ENCODE data around the gene TRAF2. TPM values are rescaled to one million over a fixed set of nuclear protein-coding genes. Genes with fewer than 3 reads are reported as not detected.

TRAF2 gene, protein sequence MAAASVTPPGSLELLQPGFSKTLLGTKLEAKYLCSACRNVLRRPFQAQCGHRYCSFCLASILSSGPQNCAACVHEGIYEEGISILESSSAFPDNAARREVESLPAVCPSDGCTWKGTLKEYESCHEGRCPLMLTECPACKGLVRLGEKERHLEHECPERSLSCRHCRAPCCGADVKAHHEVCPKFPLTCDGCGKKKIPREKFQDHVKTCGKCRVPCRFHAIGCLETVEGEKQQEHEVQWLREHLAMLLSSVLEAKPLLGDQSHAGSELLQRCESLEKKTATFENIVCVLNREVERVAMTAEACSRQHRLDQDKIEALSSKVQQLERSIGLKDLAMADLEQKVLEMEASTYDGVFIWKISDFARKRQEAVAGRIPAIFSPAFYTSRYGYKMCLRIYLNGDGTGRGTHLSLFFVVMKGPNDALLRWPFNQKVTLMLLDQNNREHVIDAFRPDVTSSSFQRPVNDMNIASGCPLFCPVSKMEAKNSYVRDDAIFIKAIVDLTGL
- 37.2 to 59.4 TPM (median 50.2 TPM) in 5 replicates for total RNA-seq (2022; extraction: Qiagen RNA extraction)

GRCh38 chr9:136885950-136886578 lies at the start of gene TRAF2:
Gene TRAF2 (plus strand): TSS chr9:136886516. CDS start chr9:136898741, 12,225 bp downstream.

DNA sequence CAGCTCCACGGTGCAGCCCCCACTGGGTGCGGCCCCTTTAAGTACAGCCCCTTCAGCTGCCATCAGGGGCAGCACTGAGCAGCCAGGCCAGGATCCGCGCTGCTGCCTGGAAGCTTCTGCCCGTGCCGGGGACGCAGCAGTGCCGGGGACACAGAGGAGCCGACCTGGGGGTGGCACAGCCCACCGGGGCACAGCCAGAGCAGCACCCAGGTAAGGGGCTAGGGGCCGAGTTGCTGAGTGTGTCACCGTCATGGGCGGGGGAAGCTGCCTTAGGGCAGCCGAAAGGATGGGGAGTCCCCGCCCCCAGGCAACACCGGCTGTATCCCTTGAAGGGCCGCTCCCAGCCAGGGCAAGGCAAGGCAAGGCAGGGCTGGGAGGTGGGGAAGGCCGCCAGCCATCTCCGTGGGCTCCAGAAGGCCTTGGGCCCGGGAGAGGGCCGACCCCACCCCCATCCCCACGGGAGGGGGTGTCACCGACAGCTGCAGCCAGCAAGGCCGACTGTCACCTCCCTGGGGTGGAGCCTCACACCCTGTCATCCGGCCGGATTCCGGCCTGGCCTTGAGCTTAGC lies 43.9 kb upstream of the TRAF2 start, which contains the start of gene AJM1:
Gene AJM1 (plus strand): TSS at position 99 of the 569 bp plus-strand sequence. CDS start 1,937 bp downstream, outside the sequence.

DNA sequence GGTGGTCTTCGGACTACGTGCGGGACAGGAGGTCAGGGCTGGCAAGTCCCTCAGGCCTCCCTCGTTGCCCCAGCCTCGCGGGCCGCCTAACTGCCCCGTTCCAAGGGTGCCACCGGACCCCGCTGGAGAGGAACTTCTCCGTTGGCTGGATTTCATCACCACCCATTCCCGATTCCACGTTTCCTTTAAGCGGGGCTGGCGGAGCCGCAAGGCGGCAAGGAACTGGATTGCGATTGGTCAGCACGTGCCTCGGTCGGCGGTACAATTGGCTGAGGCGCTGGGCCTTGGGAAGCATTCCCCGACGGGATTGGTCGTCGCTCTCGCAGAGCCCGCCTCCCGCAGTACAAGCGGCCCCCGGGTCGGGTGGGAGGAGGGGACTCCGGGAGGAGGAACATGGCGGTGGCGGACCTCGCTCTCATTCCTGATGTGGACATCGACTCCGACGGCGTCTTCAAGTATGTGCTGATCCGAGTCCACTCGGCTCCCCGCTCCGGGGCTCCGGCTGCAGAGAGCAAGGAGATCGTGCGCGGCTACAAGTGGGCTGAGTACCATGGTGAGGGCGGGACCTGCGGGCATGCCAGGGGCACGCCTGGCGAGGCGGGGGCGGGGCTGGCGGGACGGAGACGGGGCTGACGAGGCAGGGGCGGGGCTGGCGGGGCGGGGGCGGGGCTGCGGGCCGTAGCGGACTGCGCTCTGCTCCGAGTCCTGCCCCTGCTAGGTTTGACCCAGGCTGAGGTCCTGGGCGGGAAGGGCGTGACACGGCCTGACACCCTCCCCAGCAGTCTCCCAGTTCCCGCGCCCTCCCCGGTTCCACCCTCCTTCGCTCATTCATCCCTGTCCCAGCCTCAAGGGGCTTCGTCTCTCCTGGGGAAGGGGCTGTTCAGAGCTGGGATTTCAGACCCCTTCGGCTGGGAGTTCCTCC lies 37.0 kb upstream of the TRAF2 start, which contains the start of gene PHPT1:
Gene PHPT1 (plus strand): TSS at position 372 of the 922 bp plus-strand sequence. CDS start 22 bp downstream, at position 394.

GRCh38 chr9:136851941-136852663 lies 34.2 kb upstream of the TRAF2 start, which contains the start of gene MAMDC4:
Gene MAMDC4 (plus strand): TSS chr9:136852346. CDS start chr9:136852417, 71 bp downstream.

GRCh38 chr9:136944519-136945332 lies 58.4 kb downstream of the TRAF2 start, which contains the start of the genes C8G and FBXW5:
Gene C8G (plus strand): TSS chr9:136945243. CDS start chr9:136945321, 78 bp downstream.
Gene FBXW5 (minus strand): TSS chr9:136944738. CDS start chr9:136944083, 655 bp downstream.

DNA sequence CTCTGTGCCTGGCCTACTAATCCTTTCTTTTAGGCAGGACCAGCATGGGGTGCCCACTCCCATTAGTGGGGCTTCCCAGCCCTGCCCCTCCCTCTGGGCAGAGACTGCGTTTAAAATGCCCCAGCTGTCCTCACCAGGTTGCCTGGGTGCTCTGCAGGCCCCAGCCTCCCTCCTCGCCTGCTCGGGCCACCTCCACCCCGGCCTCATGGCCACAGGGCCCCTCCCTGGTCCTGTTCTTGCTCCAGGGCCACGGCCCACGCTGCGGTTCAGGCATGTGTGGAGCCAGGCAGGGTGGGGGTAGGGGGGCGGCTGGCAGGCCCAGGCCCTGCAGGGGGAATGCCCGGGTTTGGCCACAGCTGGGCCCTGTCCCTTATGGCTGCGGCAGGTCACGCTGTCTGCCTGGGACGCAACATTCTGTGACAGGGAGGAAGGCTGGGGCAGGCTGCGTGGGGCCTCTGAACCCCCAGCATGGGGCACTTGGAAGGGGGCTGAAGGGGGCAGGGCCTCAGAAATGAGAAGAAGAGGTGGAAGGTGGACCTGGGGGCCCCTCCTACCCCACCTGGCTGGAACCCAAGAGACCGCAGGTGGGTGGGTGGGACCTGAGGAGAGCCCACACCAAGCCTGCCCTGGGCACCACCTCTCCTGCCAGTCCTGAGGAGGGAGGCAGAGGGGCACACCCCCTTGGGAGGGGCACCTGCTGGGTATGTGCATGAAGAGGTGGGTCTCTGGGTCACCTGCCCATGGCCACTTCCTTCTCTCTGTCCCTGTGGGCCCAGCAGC lies 65.4 kb downstream of the TRAF2 start, which contains the start of gene LCN12:
Gene LCN12 (plus strand): TSS at position 733 of the 780 bp plus-strand sequence. CDS start 55 bp downstream, outside the sequence.

Other genes with a start within 250 kb of the TRAF2 start
- gene EGFL7, start 223.6 kb upstream of the TRAF2 start, total RNA-seq (2022; extraction: Qiagen RNA extraction), result 38.6 to 58.2 TPM (median 57.2 TPM) in 5 replicates
- 71.0 to 109 TPM (median 106 TPM) in 5 replicates for gene AGPAT2, start 199.1 kb upstream of the TRAF2 start, total RNA-seq (2022; extraction: Qiagen RNA extraction)
- 6.1 to 9.8 TPM (median 9.3 TPM) in 5 replicates for gene DIPK1B, start 173.9 kb upstream of the TRAF2 start, total RNA-seq (2022; extraction: Qiagen RNA extraction)
- 0.03 to 0.14 TPM in 2 of 5 replicates, not detected in the others for gene LCN10, start 143.6 kb upstream of the TRAF2 start, total RNA-seq (2022; extraction: Qiagen RNA extraction)
- not detected in 5 replicates for gene LCN6, start 138.0 kb upstream of the TRAF2 start, total RNA-seq (2022; extraction: Qiagen RNA extraction)
- not detected in 5 replicates for gene LCN8, start 128.3 kb upstream of the TRAF2 start, total RNA-seq (2022; extraction: Qiagen RNA extraction)
- 0.05 to 0.09 TPM (median 0.09 TPM) in 3 of 5 replicates, not detected in the others for gene LCN15, start 122.0 kb upstream of the TRAF2 start, total RNA-seq (2022; extraction: Qiagen RNA extraction)
- 64.4 to 82.3 TPM (median 79.7 TPM) in 5 replicates for gene TMEM141, start 95.2 kb upstream of the TRAF2 start, total RNA-seq (2022; extraction: Qiagen RNA extraction)
- 0.19 to 0.38 TPM (median 0.28 TPM) in 5 replicates for gene CCDC183, start 90.2 kb upstream of the TRAF2 start, total RNA-seq (2022; extraction: Qiagen RNA extraction)
- gene RABL6, start 78.6 kb upstream of the TRAF2 start, total RNA-seq (2022; extraction: Qiagen RNA extraction), result 63.0 to 83.9 TPM (median 80.3 TPM) in 5 replicates
- 3.7 to 4.5 TPM (median 4.1 TPM) in 5 replicates for gene AJM1, start 44.0 kb upstream of the TRAF2 start, total RNA-seq (2022; extraction: Qiagen RNA extraction)
- gene PHPT1, start 37.1 kb upstream of the TRAF2 start, total RNA-seq (2022; extraction: Qiagen RNA extraction), result 250 to 343 TPM (median 299 TPM) in 5 replicates
- 1.5 to 4.6 TPM (median 3.8 TPM) in 5 replicates for gene MAMDC4, start 34.2 kb upstream of the TRAF2 start, total RNA-seq (2022; extraction: Qiagen RNA extraction)
- gene EDF1, start 20.2 kb upstream of the TRAF2 start, total RNA-seq (2022; extraction: Qiagen RNA extraction), result 415 to 505 TPM (median 466 TPM) in 5 replicates
- gene FBXW5, start 58.2 kb downstream of the TRAF2 start, total RNA-seq (2022; extraction: Qiagen RNA extraction), result 65.5 to 105 TPM (median 98.0 TPM) in 5 replicates
- gene C8G, start 58.7 kb downstream of the TRAF2 start, total RNA-seq (2022; extraction: Qiagen RNA extraction), result 0.87 to 1.4 TPM (median 1.3 TPM) in 5 replicates
- gene LCN12, start 65.8 kb downstream of the TRAF2 start, total RNA-seq (2022; extraction: Qiagen RNA extraction), result 0.58 to 2.4 TPM (median 1.5 TPM) in 5 replicates
- 0.47 to 1.4 TPM (median 0.62 TPM) in 5 replicates for gene PTGDS, start 91.0 kb downstream of the TRAF2 start, total RNA-seq (2022; extraction: Qiagen RNA extraction)
- gene LCNL1, start 96.5 kb downstream of the TRAF2 start, total RNA-seq (2022; extraction: Qiagen RNA extraction), result 0.07 to 0.24 TPM (median 0.18 TPM) in 5 replicates
- gene PAXX, start 105.9 kb downstream of the TRAF2 start, total RNA-seq (2022; extraction: Qiagen RNA extraction), result 42.6 to 85.1 TPM (median 74.1 TPM) in 5 replicates
- 3.2 to 7.2 TPM (median 5.6 TPM) in 5 replicates for gene CLIC3, start 110.1 kb downstream of the TRAF2 start, total RNA-seq (2022; extraction: Qiagen RNA extraction)
- 19.1 to 28.9 TPM (median 24.6 TPM) in 5 replicates for gene ABCA2, start 141.7 kb downstream of the TRAF2 start, total RNA-seq (2022; extraction: Qiagen RNA extraction)
- 0.06 to 0.07 TPM (median 0.06 TPM) in 4 of 5 replicates, not detected in the other for gene FUT7, start 145.6 kb downstream of the TRAF2 start, total RNA-seq (2022; extraction: Qiagen RNA extraction)
- gene NPDC1, start 159.7 kb downstream of the TRAF2 start, total RNA-seq (2022; extraction: Qiagen RNA extraction), result 37.5 to 92.6 TPM (median 80.3 TPM) in 5 replicates
- gene ENTPD2, start 167.5 kb downstream of the TRAF2 start, total RNA-seq (2022; extraction: Qiagen RNA extraction), result 2.9 to 6.2 TPM (median 5.7 TPM) in 5 replicates
- gene SAPCD2, start 184.0 kb downstream of the TRAF2 start, total RNA-seq (2022; extraction: Qiagen RNA extraction), result 14.8 to 26.1 TPM (median 23.7 TPM) in 5 replicates
- 8.9 to 14.8 TPM (median 10.9 TPM) in 5 replicates for gene UAP1L1, start 191.0 kb downstream of the TRAF2 start, total RNA-seq (2022; extraction: Qiagen RNA extraction)
- 44.5 to 54.0 TPM (median 52.2 TPM) in 5 replicates for gene MAN1B1, start 200.5 kb downstream of the TRAF2 start, total RNA-seq (2022; extraction: Qiagen RNA extraction)
- 66.9 to 123 TPM (median 112 TPM) in 5 replicates for gene DPP7, start 228.2 kb downstream of the TRAF2 start, total RNA-seq (2022; extraction: Qiagen RNA extraction)